K562 (cell line): ENCODE data around the gene NUDT12.

Experiments used
- MAFK ChIP-seq: IDR thresholded peaks from 2 replicates; pipeline ENCODE4 v1.6.1; 2011; ENCODE audit warnings: low read length, improper control_type of control experiment
- TCF7 ChIP-seq: sonication (generic); IDR thresholded peaks from 2 replicates; pipeline ENCODE4 v1.6.1; 2016; ENCODE audit warnings: antibody characterized with exemption, borderline replicate concordance

GRCh38 chr5:103569313-103570060 is 6.9 kb upstream of the NUDT12 start:
- TF ChIP-seq MAFK: no peak
- no peak for TF ChIP-seq TCF7
